HCT116 (cell line): ENCODE data around the gene ELANE. TPM values are rescaled to one million over a fixed set of nuclear protein-coding genes. Genes with fewer than 3 reads are reported as not detected.

Experiments used
- ATAC-seq: fragments of 200-7000 bp; cut with Tn5 transposase; 2 replicates; pipeline ENCODE4 v1.9.1; 2020; ENCODE audit warnings: mild to moderate bottlenecking, moderate library complexity
- BruUV-seq: library from RNA; stranded (reverse); fragments of 400-500 nt; replicated peaks from 2 replicates; lab custom pipeline; 2021; lab: Mats Ljungman, UMichigan
- CTCF ChIA-PET: fragments of 300-600 bp; sonication (Branson Sonifier 250); formaldehyde crosslinking; loops from one replicate; lab custom pipeline; 2021; ENCODE audit warnings: antibody characterized with exemption; lab: Charles Lee
- POLR2A ChIA-PET: fragments of 300-600, 350-600 bp; sonication (Branson Sonifier 250); formaldehyde crosslinking; loops from one replicate; lab custom pipeline; 2021; ENCODE audit warnings: antibody characterized with exemption; lab: Charles Lee
- RAD21 ChIA-PET, 2 experiments: fragments of 300-600 bp; sonication (Branson Sonifier 250); formaldehyde crosslinking; loops; one replicate each; lab custom pipeline; 2023; ENCODE audit warnings: low total read pairs in 2 of 2; ENCODE audit not compliant: uncharacterized antibody in 2 of 2, unreplicated experiment in 2 of 2, low non-redundant PET in 1 of 2; lab: Charles Lee
- DNase-seq: peaks from one replicate; pipeline ENCODE4 v3.0.0-alpha.2; 2010; ENCODE audit warnings: low read depth, low spot score
- H2AFZ ChIP-seq: fragments of 200-600 bp; shearing (Covaris generic), sonication (generic); 2 replicates; pipeline ENCODE4 v1.6.1; 2017; ENCODE audit warnings: low read depth, mixed run types, mixed read lengths, antibody characterized with exemption, low read length; ENCODE audit not compliant: poor library complexity, severe bottlenecking
- H3K27ac ChIP-seq: 2 replicates; pipeline ENCODE4 v1.5.1; 2012; ENCODE audit warnings: low read depth, low read length
- H3K27me3 ChIP-seq: fragments of 200-600 bp; sonication (generic); 2 replicates; pipeline ENCODE4 v1.6.1; 2016; ENCODE audit warnings: mixed run types, low read length, mixed read lengths; ENCODE audit not compliant: insufficient read depth
- H3K36me3 ChIP-seq, 2 experiments: fragments of 200-500 bp in 1 of 2; fragments of 200-600 bp in 1 of 2; sonication (Bioruptor generic) in 1 of 2; sonication (generic) in 1 of 2; 2 replicates each; pipeline versions ENCODE4 v1.5.1 to v1.6.1; 2014 to 2016; ENCODE audit warnings: low read length in 2 of 2, inconsistent platforms in 1 of 2, mixed read lengths in 1 of 2, mixed run types in 1 of 2; ENCODE audit not compliant: insufficient read depth in 2 of 2, control insufficient read depth in 1 of 2
- H3K4me1 ChIP-seq, 2 experiments: fragments of 200-600 bp in 1 of 2; sonication (generic) in 1 of 2; 2 replicates each; pipeline versions ENCODE4 v1.5.1 to v1.6.1; 2012 to 2017; ENCODE audit warnings: low read length in 2 of 2, inconsistent platforms in 1 of 2, mild to moderate bottlenecking in 1 of 2, mixed read lengths in 1 of 2, mixed run types in 1 of 2, moderate library complexity in 1 of 2; ENCODE audit not compliant: insufficient read depth in 2 of 2, control insufficient read depth in 1 of 2
- H3K4me2 ChIP-seq: fragments of 200-600 bp; sonication (generic); 2 replicates; pipeline ENCODE4 v1.6.1; 2017; ENCODE audit warnings: mixed run types, low read length, mixed read lengths
- H3K4me3 ChIP-seq, 2 experiments: fragments of 200-600 bp in 1 of 2; sonication (generic) in 1 of 2; replicated peaks in 1 of 2; 2 replicates each; pipeline ENCODE4 v1.5.1; 2011 to 2016; ENCODE audit warnings: low read length in 2 of 2, control low read depth in 1 of 2, low read depth in 1 of 2, mild to moderate bottlenecking in 1 of 2, mixed read lengths in 1 of 2, mixed run types in 1 of 2
- H3K79me2 ChIP-seq: fragments of 200-600 bp; sonication (generic); 2 replicates; pipeline ENCODE4 v1.6.1; 2017; ENCODE audit warnings: mild to moderate bottlenecking, mixed run types, low read length, moderate library complexity, mixed read lengths; ENCODE audit not compliant: insufficient read depth
- H3K9ac ChIP-seq: fragments of 200-600 bp; sonication (generic); 2 replicates; pipeline ENCODE4 v1.6.1; 2016; ENCODE audit warnings: low read length, mixed read lengths
- H3K9me2 ChIP-seq: fragments of 200-600 bp; sonication (generic), shearing (Covaris generic); 2 replicates; pipeline ENCODE4 v1.6.1; 2017; ENCODE audit warnings: mixed run types, mild to moderate bottlenecking, moderate library complexity; ENCODE audit not compliant: insufficient read depth
- H3K9me3 ChIP-seq, 2 experiments: fragments of 200-500 bp in 1 of 2; fragments of 200-600 bp in 1 of 2; sonication (Bioruptor generic) in 1 of 2; sonication (generic) in 1 of 2; 2 replicates each; pipeline ENCODE4 v1.6.1; 2014 to 2017; ENCODE audit warnings: low read length in 2 of 2, mixed read lengths in 2 of 2, inconsistent platforms in 1 of 2, low read depth in 1 of 2, mild to moderate bottlenecking in 1 of 2, mixed run types in 1 of 2, moderate library complexity in 1 of 2; ENCODE audit not compliant: control insufficient read depth in 1 of 2, insufficient read depth in 1 of 2
- H4K20me1 ChIP-seq: fragments of 200-600 bp; sonication (generic), shearing (Covaris generic); 2 replicates; pipeline ENCODE4 v1.6.1; 2017; ENCODE audit warnings: mixed run types, mild to moderate bottlenecking, moderate library complexity; ENCODE audit not compliant: insufficient read depth
- EGR1 ChIP-seq: IDR thresholded peaks from 2 replicates; pipeline ENCODE4 v1.6.1; 2012; ENCODE audit warnings: low read depth
- ELF1 ChIP-seq: IDR thresholded peaks from 2 replicates; pipeline ENCODE4 v1.6.1; 2012; ENCODE audit warnings: low read depth, borderline replicate concordance
- EZH2phosphoT487 ChIP-seq: fragments of 200-600 bp; IDR thresholded peaks from 2 replicates; pipeline ENCODE4 v1.6.1; 2018; ENCODE audit warnings: antibody characterized with exemption, borderline replicate concordance
- JUND ChIP-seq: IDR thresholded peaks from 2 replicates; pipeline ENCODE4 v1.6.1; 2012
- REST ChIP-seq: IDR thresholded peaks from 2 replicates; pipeline ENCODE4 v1.6.1; 2012; ENCODE audit warnings: low read depth
- SP1 ChIP-seq: IDR thresholded peaks from 2 replicates; pipeline ENCODE4 v1.6.1; 2012; ENCODE audit warnings: low read depth
- YY1 ChIP-seq: IDR thresholded peaks from 2 replicates; pipeline ENCODE4 v1.6.1; 2011; ENCODE audit warnings: low read length, low read depth, moderate library complexity, mild to moderate bottlenecking; ENCODE audit not compliant: insufficient replicate concordance; ENCODE audit errors: extremely low read depth
- intact Hi-C: fragments of 100-400 bp; cut with micrococcal nuclease; formaldehyde crosslinking; loops from 2 replicates; pipeline ENCODE4 v1.10.0; 2022
- total RNA-seq: library from RNA; stranded (reverse); gene quantifications from one replicate; pipeline ENCODE4 v1.2.1, GENCODE V29; 2021; ENCODE audit not compliant: unreplicated experiment
- TF ChIP-seq, protein P1 (sequence below), 3 experiments: fragments of 200-600 bp in 1 of 3; sonication (generic) in 1 of 3; IDR thresholded peaks in 2 of 3; conservative IDR thresholded peaks in 1 of 3; 2 replicates each; pipeline ENCODE4 v1.5.1; 2012 to 2017; ENCODE audit warnings: low read depth in 2 of 3, low read length in 2 of 3, antibody characterized with exemption in 1 of 3, borderline replicate concordance in 1 of 3, control low read depth in 1 of 3, mild to moderate bottlenecking in 1 of 3, mixed read lengths in 1 of 3, mixed run types in 1 of 3, moderate library complexity in 1 of 3; ENCODE audit not compliant: insufficient read depth in 1 of 3
- TF ChIP-seq, protein P2 (sequence below): IDR thresholded peaks from 2 replicates; pipeline ENCODE4 v1.6.1; 2012

The ELANE gene
- total RNA-seq, 1 experiment from 2014 or later, result not detected

GRCh38 chr19:900302-901111 lies 48.4 kb downstream of the ELANE start:
- H3K9me2 ChIP-seq, result no peaks in the 10 kb centered on the region
- H3K9ac ChIP-seq, result no peak overlapping the region
- no peaks in the 10 kb centered on the region for H3K9me3 ChIP-seq
- CTCF ChIA-PET, result no interaction called here
- peak overlapping the region; percentile 41 for H3K4me2 ChIP-seq
- POLR2A ChIA-PET, result no interaction called here
- BruUV-seq, result no TSS peak
- TF ChIP-seq, protein P1, sequence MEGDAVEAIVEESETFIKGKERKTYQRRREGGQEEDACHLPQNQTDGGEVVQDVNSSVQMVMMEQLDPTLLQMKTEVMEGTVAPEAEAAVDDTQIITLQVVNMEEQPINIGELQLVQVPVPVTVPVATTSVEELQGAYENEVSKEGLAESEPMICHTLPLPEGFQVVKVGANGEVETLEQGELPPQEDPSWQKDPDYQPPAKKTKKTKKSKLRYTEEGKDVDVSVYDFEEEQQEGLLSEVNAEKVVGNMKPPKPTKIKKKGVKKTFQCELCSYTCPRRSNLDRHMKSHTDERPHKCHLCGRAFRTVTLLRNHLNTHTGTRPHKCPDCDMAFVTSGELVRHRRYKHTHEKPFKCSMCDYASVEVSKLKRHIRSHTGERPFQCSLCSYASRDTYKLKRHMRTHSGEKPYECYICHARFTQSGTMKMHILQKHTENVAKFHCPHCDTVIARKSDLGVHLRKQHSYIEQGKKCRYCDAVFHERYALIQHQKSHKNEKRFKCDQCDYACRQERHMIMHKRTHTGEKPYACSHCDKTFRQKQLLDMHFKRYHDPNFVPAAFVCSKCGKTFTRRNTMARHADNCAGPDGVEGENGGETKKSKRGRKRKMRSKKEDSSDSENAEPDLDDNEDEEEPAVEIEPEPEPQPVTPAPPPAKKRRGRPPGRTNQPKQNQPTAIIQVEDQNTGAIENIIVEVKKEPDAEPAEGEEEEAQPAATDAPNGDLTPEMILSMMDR (IDR thresholded peaks at IDR 0.05 in 2 of 3, conservative IDR thresholded peaks at IDR 0.05 in 1 of 3; ENCODE audit: borderline replicate concordance in 1 of 3, insufficient read depth in 1 of 3, low read depth in 2 of 3, low read length in 2 of 3), result no peak
- TF ChIP-seq, protein P2, sequence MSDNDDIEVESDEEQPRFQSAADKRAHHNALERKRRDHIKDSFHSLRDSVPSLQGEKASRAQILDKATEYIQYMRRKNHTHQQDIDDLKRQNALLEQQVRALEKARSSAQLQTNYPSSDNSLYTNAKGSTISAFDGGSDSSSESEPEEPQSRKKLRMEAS, result no peak
- TF ChIP-seq EGR1 (no peak), EZH2phosphoT487 (no peak), YY1 (no peak), SP1 (no peak), REST (no peak), ELF1 (no peak), JUND (no peak)
- peaks cover 19% of the 10 kb centered on the region; the same call in 1 of the 2 replicates for H3K79me2 ChIP-seq
- H2AFZ ChIP-seq, result no peak overlapping the region
- H3K27ac ChIP-seq, result peak overlapping the region; percentile 49; the same call in 1 of the 2 replicates
- H3K4me3 ChIP-seq, result no peak overlapping the region
- intact Hi-C loops, result no loop called here
- RAD21 ChIA-PET, result no interaction called here
- H3K27me3 ChIP-seq, result no peaks in the 10 kb centered on the region
- H4K20me1 ChIP-seq, result no peaks in the 10 kb centered on the region
- ATAC-seq (peak; percentile 84), DNase-seq (no peak)
- H3K36me3 ChIP-seq, result peaks cover 6 to 7% of the 10 kb centered on the region in 2 experiments; a peak in 3 of 4 replicates
- H3K4me1 ChIP-seq, result peaks cover 6 to 16% of the 10 kb centered on the region in 2 experiments; a peak in 3 of 4 replicates
